HL-60/S4 treated with phorbol 12-myristate 13-acetate at 8.2 ng/mL for 4 days and 3 days (cell line): ENCODE results near the gene GALNT2.

Experiments
- in situ Hi-C: fragments of 300-500 bp; cut with MboI; formaldehyde crosslinking; loops from 2 replicates; pipeline ENCODE4 v1.15.0; 2022; ENCODE audit warnings: low sequenced_read_pairs

Gene GALNT2

GRCh38 chr1:230125640-230126528, 58.8 kb downstream of the GALNT2 start:
- in situ Hi-C loops = no loop called here

GRCh38 chr1:230126529-230127104, 59.6 kb downstream of the GALNT2 start:
- in situ Hi-C loops = no loop called here

GRCh38 chr1:230127105-230128054, 60.3 kb downstream of the GALNT2 start:
- in situ Hi-C loops = no loop called here

- in situ Hi-C loops = no loop called here
These were observed 61.7 kb downstream of the GALNT2 start for GRCh38 chr1:230128569-230129285.

- in situ Hi-C loops = no loop called here
These were observed 62.3 kb downstream of the GALNT2 start for GRCh38 chr1:230129341-230129740.

- in situ Hi-C loops = no loop called here
These were observed 63.3 kb downstream of the GALNT2 start for GRCh38 chr1:230130172-230130944.

- in situ Hi-C loops = no loop called here
These were observed 64.4 kb downstream of the GALNT2 start for GRCh38 chr1:230131457-230131856.

- in situ Hi-C loops = no loop called here
These were observed 65.7 kb downstream of the GALNT2 start for GRCh38 chr1:230132758-230133157.

GRCh38 chr1:230135726-230136125, 68.7 kb downstream of the GALNT2 start:
- in situ Hi-C loops = no loop called here

GRCh38 chr1:230136453-230137336, 69.7 kb downstream of the GALNT2 start:
- in situ Hi-C loops = no loop called here

GRCh38 chr1:230137337-230137815, 70.3 kb downstream of the GALNT2 start:
- in situ Hi-C loops = no loop called here

GRCh38 chr1:230138561-230139239, 71.7 kb downstream of the GALNT2 start:
- in situ Hi-C loops = no loop called here

- in situ Hi-C loops = no loop called here
These were observed 72.3 kb downstream of the GALNT2 start for GRCh38 chr1:230139315-230139714.

GRCh38 chr1:230139741-230140140, 72.7 kb downstream of the GALNT2 start:
- in situ Hi-C loops = no loop called here

- in situ Hi-C loops = no loop called here
These were observed 73.4 kb downstream of the GALNT2 start for GRCh38 chr1:230140221-230141020.

- in situ Hi-C loops = no loop called here
These were observed 74.1 kb downstream of the GALNT2 start for GRCh38 chr1:230141021-230141648.
